BE2C (cell line): ENCODE results near the gene SPIRE2.
"Not testable (repeated sequence)": the region's sequence is repeated elsewhere in the genome, so short reads cannot be mapped to it uniquely, and the experiment has no call there.

Experiments
- DNase-seq: peaks from one replicate; pipeline ENCODE4 v3.0.0-alpha.2; 2020
- H3K27me3 ChIP-seq: fragments of 250-450 bp; sonication (Bioruptor Pico); 2 replicates; pipeline ENCODE4 v1.5.1; 2020; ENCODE audit warnings: mild to moderate bottlenecking
- H3K36me3 ChIP-seq: fragments of 250-450 bp; sonication (Bioruptor Pico); 2 replicates; pipeline ENCODE4 v1.5.1; 2020; ENCODE audit warnings: mild to moderate bottlenecking
- H3K4me1 ChIP-seq: fragments of 250-450 bp; sonication (Bioruptor Pico); 2 replicates; pipeline ENCODE4 v1.5.1; 2020
- H3K4me3 ChIP-seq: 2 replicates; pipeline ENCODE4 v1.5.1; 2011; ENCODE audit warnings: low read depth, low read length
- H3K9me3 ChIP-seq: fragments of 250-450 bp; sonication (Bioruptor Pico); 2 replicates; pipeline ENCODE4 v1.5.1; 2020
- TF ChIP-seq, protein P1 (sequence below): IDR thresholded peaks from 2 replicates; pipeline ENCODE4 v1.5.1; 2012; ENCODE audit warnings: mild to moderate bottlenecking, low read depth, low read length

Gene SPIRE2

DNA sequence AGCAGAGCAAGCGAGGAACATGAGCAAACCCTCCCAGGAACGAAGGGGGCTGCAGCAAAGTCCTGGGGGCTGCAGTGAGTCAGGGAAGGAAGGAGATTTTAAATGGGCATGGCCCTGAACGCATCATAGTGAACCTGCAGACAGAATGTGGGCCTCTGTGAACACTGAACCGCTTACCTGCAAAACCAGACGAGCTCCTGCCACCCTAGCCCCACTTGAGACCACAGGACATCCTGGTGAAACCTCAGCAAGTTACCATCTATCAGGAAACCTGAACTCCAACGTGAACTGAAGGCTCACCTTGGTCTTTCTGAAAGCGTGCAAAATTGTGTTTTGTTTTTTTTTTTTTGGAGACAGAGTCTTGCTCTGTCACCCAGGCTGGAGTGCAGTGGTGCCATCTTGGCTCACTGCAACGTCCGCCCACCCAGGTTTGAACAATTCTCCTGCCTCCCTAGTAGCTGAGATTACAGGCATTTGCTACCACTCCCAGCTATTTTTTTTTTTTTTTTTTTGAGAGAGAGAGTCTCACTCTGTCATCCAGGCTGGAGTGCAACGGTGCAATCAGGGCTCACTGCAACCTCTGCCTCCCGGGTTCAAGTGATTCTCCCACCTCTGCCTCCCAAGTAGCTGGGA, 42.6 kb upstream of the SPIRE2 start:
- Histone ChIP-seq H3K4me1 (peaks cover 11% of the 10 kb centered on the region), H3K27me3 (no peaks in the 10 kb centered on the region), H3K9me3 (no peaks in the 10 kb centered on the region), H3K36me3 (peaks cover 51% of the 10 kb centered on the region), H3K4me3 (no peak overlapping the region)
- TF ChIP-seq, protein P1, sequence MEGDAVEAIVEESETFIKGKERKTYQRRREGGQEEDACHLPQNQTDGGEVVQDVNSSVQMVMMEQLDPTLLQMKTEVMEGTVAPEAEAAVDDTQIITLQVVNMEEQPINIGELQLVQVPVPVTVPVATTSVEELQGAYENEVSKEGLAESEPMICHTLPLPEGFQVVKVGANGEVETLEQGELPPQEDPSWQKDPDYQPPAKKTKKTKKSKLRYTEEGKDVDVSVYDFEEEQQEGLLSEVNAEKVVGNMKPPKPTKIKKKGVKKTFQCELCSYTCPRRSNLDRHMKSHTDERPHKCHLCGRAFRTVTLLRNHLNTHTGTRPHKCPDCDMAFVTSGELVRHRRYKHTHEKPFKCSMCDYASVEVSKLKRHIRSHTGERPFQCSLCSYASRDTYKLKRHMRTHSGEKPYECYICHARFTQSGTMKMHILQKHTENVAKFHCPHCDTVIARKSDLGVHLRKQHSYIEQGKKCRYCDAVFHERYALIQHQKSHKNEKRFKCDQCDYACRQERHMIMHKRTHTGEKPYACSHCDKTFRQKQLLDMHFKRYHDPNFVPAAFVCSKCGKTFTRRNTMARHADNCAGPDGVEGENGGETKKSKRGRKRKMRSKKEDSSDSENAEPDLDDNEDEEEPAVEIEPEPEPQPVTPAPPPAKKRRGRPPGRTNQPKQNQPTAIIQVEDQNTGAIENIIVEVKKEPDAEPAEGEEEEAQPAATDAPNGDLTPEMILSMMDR = no peak
- DNase-seq = no peak

- TF ChIP-seq, protein P1 = no peak
- H3K4me1 ChIP-seq = peaks cover 11% of the 10 kb centered on the region
- DNase-seq = peak; percentile 87
- H3K9me3 ChIP-seq = no peaks in the 10 kb centered on the region
- no peaks in the 10 kb centered on the region for H3K27me3 ChIP-seq
- H3K36me3 ChIP-seq = peaks cover 59% of the 10 kb centered on the region
- no peak overlapping the region for H3K4me3 ChIP-seq
These were observed 41.6 kb upstream of the SPIRE2 start for GRCh38 chr16:89786474-89787364.

DNA sequence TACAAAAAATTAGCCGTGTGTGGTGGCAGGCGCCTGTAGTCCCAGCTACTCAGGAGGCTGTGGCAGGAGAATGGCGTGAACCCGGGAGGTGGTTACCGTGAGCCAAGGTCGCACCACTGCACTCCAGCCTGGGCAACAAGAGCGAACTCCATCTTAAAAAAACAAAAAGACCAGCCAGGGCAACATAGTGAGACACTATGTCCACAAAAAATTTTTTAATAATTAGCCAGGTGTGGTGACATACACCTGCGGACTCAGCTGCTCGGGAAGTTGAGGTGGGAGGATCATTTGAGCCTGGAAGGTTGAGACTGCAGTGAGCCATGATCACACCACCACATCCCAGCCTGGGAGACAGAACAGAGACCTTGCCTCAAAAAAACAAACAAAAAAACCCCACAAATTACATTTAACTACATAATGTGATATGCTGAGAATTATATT, 40.9 kb upstream of the SPIRE2 start:
- Histone ChIP-seq H3K4me1 (peaks cover 11% of the 10 kb centered on the region), H3K9me3 (no peaks in the 10 kb centered on the region), H3K27me3 (no peaks in the 10 kb centered on the region), H3K4me3 (no peak overlapping the region), H3K36me3 (peaks cover 65% of the 10 kb centered on the region)
- no peak for DNase-seq
- TF ChIP-seq, protein P1 = no peak

DNA sequence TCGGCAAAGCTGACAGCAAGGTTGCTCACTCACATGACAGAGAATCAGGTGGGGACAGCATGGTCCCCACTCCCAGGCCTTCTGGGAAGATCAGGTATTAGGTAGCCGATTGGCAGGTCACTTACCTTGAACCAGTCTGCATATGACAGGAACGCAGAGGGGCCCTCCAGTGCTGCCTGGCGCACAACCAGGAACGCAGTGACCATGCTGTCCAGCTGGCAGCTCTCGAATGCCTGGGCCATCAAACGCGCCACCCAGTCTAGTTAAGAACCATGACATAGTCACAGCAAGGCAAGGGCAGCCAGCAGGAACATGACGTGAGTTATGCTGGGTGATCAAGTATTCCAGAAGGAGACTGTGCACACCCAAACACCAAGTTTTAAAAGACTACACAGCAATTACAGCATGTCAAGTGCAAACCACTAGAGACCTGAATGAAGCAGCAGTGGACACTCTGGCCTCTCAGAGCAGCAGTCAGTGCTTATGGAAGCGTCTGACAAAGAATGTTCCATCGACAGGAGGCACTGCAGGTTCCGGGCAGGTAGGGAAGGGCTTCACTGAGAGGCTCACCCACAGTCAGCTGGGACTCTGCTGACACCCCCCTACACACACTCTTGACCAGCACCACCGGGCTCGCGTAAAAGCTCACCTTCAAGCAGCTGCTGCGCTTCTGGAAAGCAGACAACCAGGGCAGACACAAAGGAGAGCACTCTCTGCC, 36.8 kb upstream of the SPIRE2 start:
- Histone ChIP-seq H3K9me3 (no peaks in the 10 kb centered on the region), H3K4me1 (peaks cover 7% of the 10 kb centered on the region), H3K4me3 (no peak overlapping the region), H3K36me3 (peaks cover 61% of the 10 kb centered on the region), H3K27me3 (no peaks in the 10 kb centered on the region)
- no peak for DNase-seq
- TF ChIP-seq, protein P1 = no peak

DNA sequence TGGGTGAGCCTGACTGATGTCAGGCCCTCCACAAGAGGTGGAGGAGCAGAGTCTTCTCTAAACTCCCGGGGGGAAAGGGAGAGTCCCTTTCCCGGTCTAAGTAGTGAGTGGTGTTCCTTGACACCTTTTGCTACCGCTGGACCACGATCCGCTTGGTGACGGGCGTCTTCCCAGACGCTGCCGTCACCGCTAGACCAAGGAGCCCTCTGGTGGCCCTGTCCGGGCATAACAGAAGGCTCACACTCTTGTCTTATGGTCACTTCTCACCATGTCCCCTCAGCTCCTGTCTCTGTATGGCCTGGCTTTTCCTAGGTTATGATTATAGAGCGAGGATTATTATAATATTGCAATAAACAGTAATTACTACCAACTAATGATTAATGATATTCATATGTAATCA, 35.2 kb upstream of the SPIRE2 start:
- TF ChIP-seq, protein P1 = peak; percentile 65
- H3K4me1 ChIP-seq = not testable (repeated sequence)
- peak; percentile 63 for DNase-seq

More for the DNA sequence above, 35.2 kb upstream of the SPIRE2 start:
- not testable (repeated sequence) for H3K27me3 ChIP-seq, H3K4me3 ChIP-seq, H3K9me3 ChIP-seq
- H3K36me3 ChIP-seq = peaks cover 64% of the 10 kb centered on the region
